Activated B cell treated with CpG ODN at 0.5 μM for 24 hours (primary cell): Measurements from ENCODE around the gene LAMA5. TPM values are rescaled to one million over a fixed set of nuclear protein-coding genes. Genes with fewer than 3 reads are reported as not detected.

ENCODE experiments used
- ATAC-seq: fragments of 200-7000 bp; cut with Tn5 transposase; one replicate; pipeline ENCODE4 v1.10.0; 2021; ENCODE audit warnings: low read depth, mild to moderate bottlenecking, moderate library complexity
- CTCF ChIA-PET: fragments of 350-600 bp; sonication (Branson Sonifier 250); formaldehyde crosslinking; loops from one replicate; lab custom pipeline; 2021; ENCODE audit warnings: antibody characterized with exemption; lab: Charles Lee
- POLR2A ChIA-PET: fragments of 350-600 bp; sonication (Branson Sonifier 250); formaldehyde crosslinking; loops from one replicate; lab custom pipeline; 2021; ENCODE audit warnings: antibody characterized with exemption; lab: Charles Lee
- DNase-seq: peaks from one replicate; pipeline ENCODE4 v3.0.0; 2022
- H3K27ac Mint-ChIP-seq: one replicate; pipeline ENCODE4 v1.8.0; 2020; ENCODE audit warnings: mixed read lengths
- H3K27me3 Mint-ChIP-seq: one replicate; pipeline ENCODE4 v1.8.0; 2021; ENCODE audit warnings: mixed read lengths
- H3K36me3 Mint-ChIP-seq: one replicate; pipeline ENCODE4 v1.8.0; 2021; ENCODE audit warnings: low read depth, mixed read lengths
- H3K4me1 Mint-ChIP-seq: one replicate; pipeline ENCODE4 v1.8.0; 2021; ENCODE audit warnings: mixed read lengths
- H3K4me3 Mint-ChIP-seq: one replicate; pipeline ENCODE4 v1.8.0; 2020; ENCODE audit warnings: mild to moderate bottlenecking, mixed read lengths
- H3K9me3 Mint-ChIP-seq: one replicate; pipeline ENCODE4 v1.8.0; 2020; ENCODE audit warnings: mixed read lengths
- CTCF ChIP-seq: fragments of 200-600 bp; IDR thresholded peaks from one replicate; pipeline ENCODE4 v1.8.0; 2022; ENCODE audit warnings: antibody characterized with exemption, mild to moderate bottlenecking
- intact Hi-C: fragments of 100-400 bp; cut with micrococcal nuclease; formaldehyde crosslinking; loops from one replicate; pipeline ENCODE4 v1.15.1; 2024
- total RNA-seq: library from RNA; stranded (reverse); gene quantifications from 2 replicates; pipeline ENCODE4 v1.2.3, GENCODE V29; 2022

The LAMA5 gene
- total RNA-seq, 1 donor from 2014 or later = 24.8 TPM

DNA sequence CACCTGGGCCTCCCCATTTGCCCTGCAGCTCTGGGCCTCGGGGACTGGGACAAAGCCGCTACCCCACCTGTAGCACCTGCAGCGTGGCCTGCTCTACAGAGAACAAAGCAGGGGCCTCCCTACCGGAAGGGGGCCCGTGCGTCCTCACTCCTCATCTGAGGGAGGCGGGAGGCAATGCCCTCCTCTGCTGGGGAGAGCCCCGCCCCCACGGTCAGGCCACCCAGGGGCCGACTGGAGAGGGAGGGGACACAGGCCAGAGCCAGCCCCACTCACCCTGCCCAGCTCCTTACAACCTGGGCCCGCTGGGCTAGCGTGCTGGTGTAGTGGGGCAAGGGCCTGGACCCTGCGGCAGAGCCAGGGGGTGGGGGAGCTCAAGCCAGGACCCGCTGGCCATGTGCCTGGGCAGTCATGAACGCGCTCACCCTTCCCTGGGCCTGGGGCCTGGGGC is 8.0 kb downstream of the LAMA5 start:
- no peaks in the 10 kb centered on the region for H3K36me3 Mint-ChIP-seq
- H3K4me1 Mint-ChIP-seq = no peaks in the 10 kb centered on the region
- no peak overlapping the region for H3K4me3 Mint-ChIP-seq
- ChIA-PET CTCF (no interaction called here), POLR2A (no interaction called here)
- H3K9me3 Mint-ChIP-seq = no peaks in the 10 kb centered on the region
- H3K27ac Mint-ChIP-seq = no peak overlapping the region
- TF ChIP-seq CTCF = no peak
- no peak for DNase-seq
- ATAC-seq = no peak
- intact Hi-C loops = no loop called here
- H3K27me3 Mint-ChIP-seq = no peaks in the 10 kb centered on the region

DNA sequence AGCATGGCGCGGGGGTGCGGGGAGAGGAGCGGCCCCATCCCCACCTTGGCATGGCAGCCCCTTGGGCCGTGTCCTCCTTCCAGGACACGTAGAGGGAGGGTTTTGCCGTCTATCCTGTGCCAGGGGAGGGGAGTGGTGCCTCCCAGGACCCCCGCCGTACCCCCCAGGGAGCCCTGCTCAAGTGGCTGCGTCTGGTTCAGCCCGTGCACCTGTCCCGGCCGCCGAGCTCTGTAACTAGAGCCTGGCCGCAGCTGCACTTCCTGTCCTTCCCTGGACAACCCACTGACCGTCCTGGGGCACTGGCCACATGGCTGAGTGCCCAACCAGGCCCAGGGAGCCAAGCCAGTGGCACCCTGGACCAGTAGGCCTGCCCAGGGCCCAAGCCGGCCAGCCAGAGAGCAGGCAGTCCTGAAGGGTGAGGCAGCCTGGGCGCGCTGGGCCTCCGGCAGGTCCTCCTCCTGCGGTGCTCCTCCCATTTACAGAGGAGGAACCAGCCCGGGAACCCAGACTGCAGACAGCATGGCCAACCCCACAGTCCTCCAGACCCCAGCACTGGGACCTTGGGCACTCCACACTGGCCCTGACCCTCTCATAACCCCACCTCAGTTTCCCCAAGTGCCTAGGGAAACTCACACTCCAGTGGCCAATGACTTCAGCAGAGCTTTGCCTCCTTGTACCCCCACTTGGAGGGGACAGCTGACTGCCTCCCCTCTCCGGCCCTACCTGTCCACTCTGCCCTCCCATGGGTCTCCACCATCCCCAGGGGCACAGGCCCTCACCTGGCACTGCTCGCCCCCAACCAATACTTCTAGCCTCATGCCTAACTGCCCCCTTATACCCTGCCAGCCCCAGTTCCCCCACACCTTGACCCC is 8.7 kb downstream of the LAMA5 start:
- CTCF ChIA-PET = no interaction called here
- Mint-ChIP-seq H3K27ac (no peak overlapping the region), H3K4me3 (no peak overlapping the region), H3K9me3 (no peaks in the 10 kb centered on the region), H3K27me3 (no peaks in the 10 kb centered on the region), H3K4me1 (no peaks in the 10 kb centered on the region), H3K36me3 (no peaks in the 10 kb centered on the region)
- no peak for TF ChIP-seq CTCF
- ATAC-seq (no peak), DNase-seq (no peak)
- POLR2A ChIA-PET = interaction anchor here (0.7 kb wide), 1 partner anchor 9 kb away, joined by 4 read pairs; the partner anchor contains the start of gene LAMA5
- intact Hi-C loops = no loop called here

- no peaks in the 10 kb centered on the region for H3K36me3 Mint-ChIP-seq
- no peaks in the 10 kb centered on the region for H3K4me1 Mint-ChIP-seq
- ATAC-seq = no peak
- POLR2A ChIA-PET = interaction anchor here (0.7 kb wide), 1 partner anchor 10 kb away, joined by 4 read pairs; the partner anchor contains the start of gene LAMA5
- H3K27ac Mint-ChIP-seq = no peak overlapping the region
- H3K9me3 Mint-ChIP-seq = no peaks in the 10 kb centered on the region
- DNase-seq = no peak
- H3K27me3 Mint-ChIP-seq = no peaks in the 10 kb centered on the region
- H3K4me3 Mint-ChIP-seq = no peak overlapping the region
- no peak for TF ChIP-seq CTCF
- CTCF ChIA-PET = no interaction called here
- intact Hi-C loops = no loop called here
These were observed 9.4 kb downstream of the LAMA5 start for GRCh38 chr20:62357681-62358080.

GRCh38 chr20:62357187-62357667 is 9.9 kb downstream of the LAMA5 start:
- ChIA-PET CTCF (no interaction called here), POLR2A (no interaction called here)
- no peak for ATAC-seq
- H3K4me1 Mint-ChIP-seq = no peaks in the 10 kb centered on the region
- no peak overlapping the region for H3K4me3 Mint-ChIP-seq
- H3K27me3 Mint-ChIP-seq = no peaks in the 10 kb centered on the region
- no peak overlapping the region for H3K27ac Mint-ChIP-seq
- TF ChIP-seq CTCF = no peak
- peaks cover 4% of the 10 kb centered on the region for H3K36me3 Mint-ChIP-seq
- no peaks in the 10 kb centered on the region for H3K9me3 Mint-ChIP-seq
- no peak for DNase-seq
- intact Hi-C loops = no loop called here

DNA sequence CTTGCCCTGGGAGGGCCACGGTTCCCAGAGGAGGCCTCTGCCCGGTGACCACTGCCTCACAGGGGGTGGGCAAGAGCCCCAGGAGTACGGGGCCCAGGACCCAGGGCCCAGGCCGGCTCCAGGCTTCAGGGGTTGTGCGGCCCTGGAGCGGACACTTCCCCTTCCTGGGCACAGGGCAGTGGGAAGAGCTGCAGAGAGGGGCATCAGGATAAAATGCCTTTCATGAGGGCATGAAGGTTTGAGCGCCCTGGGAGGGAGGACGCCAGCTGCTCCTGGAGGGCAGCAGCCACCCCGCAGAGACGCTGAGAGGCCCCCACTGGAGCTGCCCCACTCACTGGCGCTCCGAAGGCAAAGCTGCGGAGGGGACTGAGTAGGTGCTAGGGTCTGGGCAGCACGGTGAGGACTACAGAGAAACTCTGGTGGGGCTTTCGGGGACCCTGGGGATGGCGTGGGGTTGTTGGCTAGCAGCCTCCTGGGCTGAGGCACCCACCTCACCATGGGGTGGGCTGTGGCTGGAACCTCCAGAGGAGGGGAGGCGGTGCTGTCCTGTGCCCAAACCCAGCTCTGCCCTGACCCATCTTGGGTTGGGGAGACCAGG is 10.4 kb downstream of the LAMA5 start:
- Mint-ChIP-seq H3K4me3 (no peak overlapping the region), H3K27me3 (no peaks in the 10 kb centered on the region), H3K27ac (no peak overlapping the region), H3K36me3 (peaks cover 6% of the 10 kb centered on the region), H3K9me3 (no peaks in the 10 kb centered on the region), H3K4me1 (no peaks in the 10 kb centered on the region)
- CTCF ChIA-PET = no interaction called here
- DNase-seq = no peak
- no peak for TF ChIP-seq CTCF
- ATAC-seq = no peak
- intact Hi-C loops = no loop called here
- POLR2A ChIA-PET = no interaction called here
